Neural crest cell (in vitro differentiated cells): Measurements from ENCODE around the gene BCO2. TPM values are rescaled to one million over a fixed set of nuclear protein-coding genes. Genes with fewer than 3 reads are reported as not detected.

Source experiments
- DNase-seq: peaks from one replicate; pipeline ENCODE4 v3.0.0; 2021; ENCODE audit warnings: low read depth, mixed read lengths, low spot score
- H3K27ac Mint-ChIP-seq: one replicate; pipeline ENCODE4 v1.8.0; 2021; ENCODE audit warnings: mild to moderate bottlenecking, mixed read lengths; ENCODE audit not compliant: unreplicated experiment
- H3K27me3 Mint-ChIP-seq: 2 replicates; pipeline ENCODE4 v1.8.0; 2021; ENCODE audit warnings: low read depth, mild to moderate bottlenecking, mixed read lengths
- H3K36me3 Mint-ChIP-seq: 2 replicates; pipeline ENCODE4 v1.8.0; 2021; ENCODE audit warnings: low read depth, mild to moderate bottlenecking, mixed read lengths
- H3K4me1 Mint-ChIP-seq: 2 replicates; pipeline ENCODE4 v1.8.0; 2021; ENCODE audit warnings: mixed read lengths
- H3K4me3 Mint-ChIP-seq: one replicate; pipeline ENCODE4 v1.8.0; 2021; ENCODE audit warnings: mild to moderate bottlenecking, mixed read lengths
- H3K9me3 Mint-ChIP-seq: 2 replicates; pipeline ENCODE4 v1.8.0; 2021; ENCODE audit warnings: mixed read lengths
- total RNA-seq: library from RNA; stranded (reverse); gene quantifications from 2 replicates; pipeline ENCODE4 v1.2.1, GENCODE V29; 2021
- TF ChIP-seq, protein P1 (sequence below): fragments of 200-600 bp; sonication (generic); conservative IDR thresholded peaks from 2 replicates; pipeline ENCODE4 v1.5.0; 2021; ENCODE audit warnings: antibody characterized with exemption, mild to moderate bottlenecking

The BCO2 gene
- total RNA-seq, 1 donor from 2014 or later = 1.0 TPM

- Mint-ChIP-seq H3K36me3 (peaks cover 31% of the 10 kb centered on the region), H3K27ac (no peak overlapping the region), H3K27me3 (no peaks in the 10 kb centered on the region), H3K9me3 (peaks cover 3% of the 10 kb centered on the region), H3K4me1 (no peaks in the 10 kb centered on the region), H3K4me3 (no peak overlapping the region)
- TF ChIP-seq, protein P1, sequence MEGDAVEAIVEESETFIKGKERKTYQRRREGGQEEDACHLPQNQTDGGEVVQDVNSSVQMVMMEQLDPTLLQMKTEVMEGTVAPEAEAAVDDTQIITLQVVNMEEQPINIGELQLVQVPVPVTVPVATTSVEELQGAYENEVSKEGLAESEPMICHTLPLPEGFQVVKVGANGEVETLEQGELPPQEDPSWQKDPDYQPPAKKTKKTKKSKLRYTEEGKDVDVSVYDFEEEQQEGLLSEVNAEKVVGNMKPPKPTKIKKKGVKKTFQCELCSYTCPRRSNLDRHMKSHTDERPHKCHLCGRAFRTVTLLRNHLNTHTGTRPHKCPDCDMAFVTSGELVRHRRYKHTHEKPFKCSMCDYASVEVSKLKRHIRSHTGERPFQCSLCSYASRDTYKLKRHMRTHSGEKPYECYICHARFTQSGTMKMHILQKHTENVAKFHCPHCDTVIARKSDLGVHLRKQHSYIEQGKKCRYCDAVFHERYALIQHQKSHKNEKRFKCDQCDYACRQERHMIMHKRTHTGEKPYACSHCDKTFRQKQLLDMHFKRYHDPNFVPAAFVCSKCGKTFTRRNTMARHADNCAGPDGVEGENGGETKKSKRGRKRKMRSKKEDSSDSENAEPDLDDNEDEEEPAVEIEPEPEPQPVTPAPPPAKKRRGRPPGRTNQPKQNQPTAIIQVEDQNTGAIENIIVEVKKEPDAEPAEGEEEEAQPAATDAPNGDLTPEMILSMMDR = no peak
- no peak for DNase-seq
Measured at GRCh38 chr11:112238041-112238440, 62.7 kb downstream of the BCO2 start.

DNA sequence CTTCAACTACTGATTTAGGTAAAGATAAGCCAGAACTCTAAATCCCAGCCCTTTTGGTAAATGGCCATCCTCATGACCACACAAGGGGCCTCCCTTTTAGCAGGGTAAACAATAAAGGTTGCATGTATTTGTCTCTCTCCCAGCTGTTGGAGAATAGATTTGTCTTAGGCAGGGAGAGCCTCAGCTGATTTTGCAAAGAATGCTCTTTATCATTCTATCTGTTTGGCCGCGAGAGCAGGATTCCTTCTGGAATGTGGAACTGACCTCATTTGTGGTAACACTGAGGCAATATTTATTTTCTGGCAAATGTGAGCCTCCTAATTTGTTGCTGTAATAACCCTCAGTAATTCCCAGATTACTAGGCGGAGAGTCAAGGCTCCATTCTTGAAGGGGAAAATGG, 66.2 kb downstream of the BCO2 start:
- Mint-ChIP-seq H3K27ac (no peak overlapping the region), H3K9me3 (peaks cover 10% of the 10 kb centered on the region), H3K36me3 (peaks cover 46% of the 10 kb centered on the region), H3K4me3 (no peak overlapping the region), H3K27me3 (no peaks in the 10 kb centered on the region), H3K4me1 (no peaks in the 10 kb centered on the region)
- no peak for DNase-seq
- TF ChIP-seq, protein P1 = no peak

DNA sequence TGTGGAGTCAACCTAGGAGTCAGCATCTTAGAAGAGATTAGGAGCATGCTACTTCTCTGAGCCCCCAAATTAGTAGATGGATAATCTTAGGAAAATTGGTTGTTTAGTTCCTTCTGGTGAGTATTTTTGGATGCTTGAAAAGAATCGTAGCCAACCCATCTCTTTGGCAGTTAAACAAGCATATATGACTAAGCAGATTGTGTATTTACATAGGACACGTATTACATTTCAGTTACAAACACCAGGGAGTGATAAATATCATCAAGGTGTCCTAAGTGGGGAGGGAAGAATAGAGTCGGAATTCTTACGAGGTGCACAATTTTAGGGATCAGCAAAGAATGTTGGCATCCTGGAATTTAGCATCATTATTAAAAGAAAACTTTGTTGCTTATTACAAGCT, 71.9 kb downstream of the BCO2 start:
- DNase-seq = no peak
- no peaks in the 10 kb centered on the region for H3K4me1 Mint-ChIP-seq
- no peak overlapping the region for H3K27ac Mint-ChIP-seq
- H3K4me3 Mint-ChIP-seq = no peak overlapping the region
- TF ChIP-seq, protein P1 = no peak
- peaks cover 24% of the 10 kb centered on the region for H3K36me3 Mint-ChIP-seq
- no peaks in the 10 kb centered on the region for H3K27me3 Mint-ChIP-seq
- H3K9me3 Mint-ChIP-seq = peaks cover 10% of the 10 kb centered on the region

DNA sequence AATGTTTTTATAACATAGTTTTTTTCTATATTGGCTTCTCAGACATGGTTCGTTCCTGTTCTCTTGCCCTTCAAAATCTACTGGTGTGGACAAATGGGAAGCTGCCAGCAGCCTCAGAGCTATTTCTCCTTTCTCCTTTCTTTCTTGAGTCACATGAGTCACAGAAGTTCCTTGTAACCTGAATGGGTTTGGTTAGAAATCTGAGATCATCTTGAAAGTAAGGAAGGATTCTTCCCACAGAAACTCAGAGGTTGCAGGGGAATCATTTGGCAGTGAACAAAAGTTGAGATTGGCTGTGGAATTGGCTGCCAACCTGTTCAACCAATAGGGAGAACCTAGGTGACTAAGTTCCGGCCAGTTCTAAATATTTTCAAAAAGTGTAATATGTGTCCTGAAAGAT, 72.9 kb downstream of the BCO2 start:
- Mint-ChIP-seq H3K9me3 (peaks cover 7% of the 10 kb centered on the region), H3K4me1 (no peaks in the 10 kb centered on the region), H3K27me3 (no peaks in the 10 kb centered on the region), H3K36me3 (peaks cover 15% of the 10 kb centered on the region), H3K4me3 (no peak overlapping the region), H3K27ac (no peak overlapping the region)
- no peak for DNase-seq
- TF ChIP-seq, protein P1 = no peak

GRCh38 chr11:112249871-112250610, 74.7 kb downstream of the BCO2 start:
- Mint-ChIP-seq H3K4me3 (no peak overlapping the region), H3K27me3 (no peaks in the 10 kb centered on the region), H3K36me3 (peaks cover 3% of the 10 kb centered on the region), H3K9me3 (no peaks in the 10 kb centered on the region), H3K27ac (no peak overlapping the region), H3K4me1 (no peaks in the 10 kb centered on the region)
- TF ChIP-seq, protein P1 = no peak
- DNase-seq = no peak
